GM19455 (cell line): ENCODE data around the gene BTK.

Experiments
- ATAC-seq: cut with Tn5 transposase; IDR thresholded peaks from one replicate; pipeline ENCODE4 v1.9.1; 2021; ENCODE audit not compliant: unreplicated experiment

BTK gene

GRCh38 chrX:101394372-101394771 lies 8.4 kb upstream of the BTK start:
- ATAC-seq, result no peak

GRCh38 chrX:101393530-101394305 lies 7.7 kb upstream of the BTK start:
- ATAC-seq, result no peak

- ATAC-seq, result no peak
Observed at GRCh38 chrX:101391831-101392230, 5.8 kb upstream of the BTK start.

GRCh38 chrX:101390664-101391525 lies 4.9 kb upstream of the BTK start, which contains the start of gene RPL36A:
Gene RPL36A (plus strand): TSS chrX:101391011. CDS start chrX:101391044, 33 bp downstream.
- ATAC-seq, result peak; percentile 79

- no peak for ATAC-seq
Observed at GRCh38 chrX:101388604-101389003, 2.6 kb upstream of the BTK start.

GRCh38 chrX:101386542-101386885 lies 523 bp upstream of the BTK start:
- ATAC-seq, result no peak

GRCh38 chrX:101385026-101385684 lies 836 bp downstream of the BTK start:
- no peak for ATAC-seq

- peak; percentile 70 for ATAC-seq
Observed at GRCh38 chrX:101383679-101384205, 2.2 kb downstream of the BTK start.

DNA sequence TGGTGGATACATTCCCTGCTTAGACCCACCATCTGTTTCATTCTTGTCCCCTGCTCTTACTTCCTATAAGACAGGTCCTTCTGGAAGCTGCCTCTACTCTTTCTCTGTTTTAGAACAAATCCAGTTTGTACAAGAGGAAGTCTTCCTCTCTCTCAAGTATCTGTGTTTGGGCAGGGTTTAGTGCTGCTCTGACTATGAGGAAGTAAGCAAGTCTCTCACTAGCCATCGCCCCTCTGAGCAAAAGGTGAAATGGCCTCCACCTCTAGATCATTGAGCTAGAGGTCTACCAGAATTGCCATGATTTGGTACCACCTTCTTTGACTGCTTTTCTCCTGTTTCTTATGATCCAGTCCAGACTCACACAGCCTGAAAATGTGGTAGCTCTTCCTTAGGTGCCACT lies 8.4 kb downstream of the BTK start:
- no peak for ATAC-seq

- ATAC-seq, result peak; percentile 59
Observed at GRCh38 chrX:101370888-101371504, 15.0 kb downstream of the BTK start.

GRCh38 chrX:101369687-101370086 lies 16.3 kb downstream of the BTK start:
- ATAC-seq, result no peak

DNA sequence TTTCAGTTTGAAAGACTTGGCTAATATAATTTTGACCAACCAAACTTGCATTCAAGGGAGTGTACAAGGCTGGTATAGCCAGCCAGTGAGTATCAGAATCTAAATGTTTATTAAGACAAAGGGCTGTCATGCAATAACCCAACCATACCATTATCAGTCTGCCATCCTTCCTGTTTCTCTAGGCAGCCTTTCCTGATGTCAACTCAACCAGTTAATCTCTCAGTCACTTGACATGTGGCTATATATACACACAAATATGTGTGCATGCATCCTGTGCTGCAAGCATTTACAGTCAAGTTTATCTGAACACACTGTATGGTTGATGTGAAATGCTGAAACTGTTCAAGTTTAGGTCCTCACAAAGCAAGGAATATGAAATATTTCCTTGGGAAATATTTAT lies 17.2 kb downstream of the BTK start:
- no peak for ATAC-seq

DNA sequence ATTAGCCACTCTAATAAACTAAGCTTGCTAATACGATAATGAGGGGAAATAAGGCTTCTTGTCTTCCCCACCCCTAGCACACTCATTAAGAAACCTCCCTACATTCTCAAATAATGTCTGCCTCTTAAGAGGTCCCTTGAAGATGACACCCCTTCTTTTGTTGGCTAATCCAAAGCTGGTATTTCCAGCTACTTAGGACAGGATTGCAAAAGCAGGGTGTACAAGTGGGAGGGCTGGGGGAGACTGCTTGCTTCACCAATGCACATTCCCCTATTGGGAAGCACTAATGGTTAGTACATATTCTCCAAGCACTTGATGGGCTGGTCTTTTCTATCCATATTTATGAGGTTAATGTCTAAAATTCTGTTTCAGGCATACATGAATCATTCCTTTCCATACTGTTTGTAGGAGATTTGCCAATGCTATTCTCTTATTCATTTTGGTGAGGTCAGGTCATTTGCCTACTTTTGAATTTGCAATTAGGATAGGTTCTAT lies 20.6 kb downstream of the BTK start:
- no peak for ATAC-seq

- no peak for ATAC-seq
Observed at GRCh38 chrX:101362757-101363156, 23.2 kb downstream of the BTK start.

GRCh38 chrX:101362116-101362515 lies 23.9 kb downstream of the BTK start:
- no peak for ATAC-seq

DNA sequence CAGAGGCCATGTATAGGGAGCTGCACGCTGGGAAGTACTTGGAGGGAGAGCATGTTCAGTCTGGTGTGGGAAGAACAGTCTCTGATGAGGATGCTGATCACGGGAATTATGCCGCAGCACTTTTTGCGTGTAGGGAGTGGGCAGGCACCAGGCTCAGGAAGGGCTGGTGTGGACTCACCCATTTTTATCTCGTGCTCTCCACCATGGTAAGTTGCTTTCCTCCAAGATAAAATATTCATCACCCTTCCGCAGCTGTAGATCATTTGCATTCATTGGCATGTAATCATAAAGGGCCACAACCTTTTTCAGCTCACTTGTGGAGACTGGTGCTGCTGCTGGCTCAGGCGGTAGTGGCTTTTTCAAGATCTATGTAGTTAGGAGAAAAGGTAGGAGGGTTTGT lies 25.6 kb downstream of the BTK start:
- ATAC-seq, result no peak

GRCh38 chrX:101359966-101360365 lies 26.0 kb downstream of the BTK start:
- ATAC-seq, result no peak

DNA sequence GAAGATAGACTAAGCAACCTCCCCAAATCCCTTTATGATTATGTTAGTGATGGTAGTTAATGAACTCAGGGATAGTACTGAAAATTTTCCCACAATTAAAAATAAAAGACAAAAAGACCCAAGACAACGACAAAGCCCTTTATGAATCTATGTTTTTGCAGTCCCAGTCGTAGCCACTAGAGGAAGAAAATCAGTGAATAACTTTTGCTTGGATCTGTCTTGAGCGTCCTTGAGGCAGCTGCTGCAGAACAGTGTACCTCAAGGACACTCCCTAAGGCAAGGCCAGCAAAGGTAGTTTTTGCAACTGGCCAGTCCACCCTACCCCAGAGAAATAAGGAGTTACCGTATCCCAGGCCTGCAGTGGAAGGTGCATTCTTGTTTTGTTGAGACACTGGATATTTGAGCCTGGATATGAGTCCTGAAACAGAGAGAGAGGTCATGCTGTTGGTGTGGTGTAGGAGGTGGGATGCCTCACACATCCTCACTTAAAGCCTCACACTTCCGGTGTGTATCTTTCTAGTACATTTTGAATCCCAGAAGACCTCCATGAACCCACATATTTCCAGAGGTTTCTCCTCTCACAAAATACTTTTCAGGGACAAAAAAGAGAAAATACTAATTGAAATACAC lies 28.7 kb downstream of the BTK start:
- ATAC-seq, result no peak

DNA sequence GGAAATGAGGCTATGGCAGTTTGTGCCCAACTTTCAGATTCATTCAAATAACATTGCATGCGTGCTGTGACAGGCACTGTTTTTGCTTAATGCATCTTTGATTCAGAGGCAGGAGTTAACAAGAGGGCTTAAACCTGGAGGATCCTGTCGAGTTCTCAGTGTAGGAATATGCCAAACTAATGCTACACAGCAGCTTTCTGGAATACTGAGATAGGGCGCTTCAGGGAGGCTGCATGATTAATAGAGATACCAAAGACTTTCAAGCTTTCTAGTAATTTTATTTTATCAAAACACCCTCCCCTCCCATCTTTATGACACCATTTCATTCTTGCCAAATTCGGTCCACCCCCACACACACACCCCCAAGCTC lies 36.8 kb downstream of the BTK start:
- ATAC-seq, result no peak

- ATAC-seq, result peak; percentile 98
Observed at GRCh38 chrX:101348452-101349192, 37.4 kb downstream of the BTK start, which contains the start of gene TIMM8A. Gene TIMM8A (minus strand): TSS chrX:101348742. CDS start chrX:101348664, 78 bp downstream.
